Prostate gland (tissue), 2 donors: Measurements from ENCODE around the gene RARRES2. TPM values are rescaled to one million over a fixed set of nuclear protein-coding genes. Genes with fewer than 3 reads are reported as not detected.

Experiments
- DNase-seq: peaks from one replicate; pipeline ENCODE4 v3.0.0-alpha.2; 2019; ENCODE audit warnings: low spot score
- H3K27ac ChIP-seq, 2 donors: fragments of 200-600 bp; sonication (generic); 2 replicates each; pipeline ENCODE4 v1.5.1; 2017 to 2019
- H3K27me3 ChIP-seq: fragments of 200-600 bp; sonication (generic); replicated peaks from 2 replicates; pipeline ENCODE4 v1.5.1; 2019; ENCODE audit not compliant: insufficient read depth
- H3K36me3 ChIP-seq, 2 donors: fragments of 200-600 bp; sonication (generic); 1 replicate in 1 of 2; 2 replicates in 1 of 2; pipeline versions ENCODE4 v1.5.1 to v1.8.1; 2017 to 2019
- H3K4me1 ChIP-seq: fragments of 200-600 bp; sonication (generic); replicated peaks from 2 replicates; pipeline ENCODE4 v1.5.1; 2019
- H3K4me3 ChIP-seq, 2 donors: fragments of 200-600 bp; sonication (generic); 2 replicates each; pipeline ENCODE4 v1.5.1; 2017 to 2019
- H3K9me3 ChIP-seq: fragments of 200-600 bp; sonication (generic); 2 replicates; pipeline ENCODE4 v1.5.1; 2017
- POLR2A ChIP-seq: fragments of 450-650 bp; IDR thresholded peaks from one replicate; pipeline ENCODE4 v1.6.1; 2016; ENCODE audit warnings: antibody characterized with exemption, mild to moderate bottlenecking
- POLR2AphosphoS5 ChIP-seq: sonication (generic); formaldehyde crosslinking; IDR thresholded peaks from one replicate; pipeline ENCODE4 v1.6.1; 2017; ENCODE audit warnings: antibody characterized with exemption
- WGBS: methylation state at CpG from one replicate; pipeline ENCODE4 v1.1.5; 2018; 5-methylcytosine and 5-hydroxymethylcytosine counted together
- intact Hi-C: fragments of 100-400 bp; cut with DNase I; formaldehyde crosslinking; loops from one replicate; pipeline ENCODE4 v1.14.2; 2022
- total RNA-seq, 2 donors: library from RNA; depleted of rRNA; stranded (reverse); fragments of >200 nt; gene quantifications; one replicate each; pipeline ENCODE4 v1.1.0, GENCODE V29; 2016
- TF ChIP-seq, protein P1 (sequence below), 4 experiments: fragments of 200-600 bp in 2 of 4; fragments of 450-650 bp in 2 of 4; sonication (generic) in 2 of 4; IDR thresholded peaks; 1 replicate in 3 of 4; 2 replicates in 1 of 4; pipeline ENCODE4 v1.5.1; 2016 to 2019; ENCODE audit warnings: antibody characterized with exemption in 4 of 4, mild to moderate bottlenecking in 2 of 4, moderate library complexity in 2 of 4

RARRES2 gene
- total RNA-seq, 2 donors from 2014 or later = 98.8 to 99.8 TPM

DNA sequence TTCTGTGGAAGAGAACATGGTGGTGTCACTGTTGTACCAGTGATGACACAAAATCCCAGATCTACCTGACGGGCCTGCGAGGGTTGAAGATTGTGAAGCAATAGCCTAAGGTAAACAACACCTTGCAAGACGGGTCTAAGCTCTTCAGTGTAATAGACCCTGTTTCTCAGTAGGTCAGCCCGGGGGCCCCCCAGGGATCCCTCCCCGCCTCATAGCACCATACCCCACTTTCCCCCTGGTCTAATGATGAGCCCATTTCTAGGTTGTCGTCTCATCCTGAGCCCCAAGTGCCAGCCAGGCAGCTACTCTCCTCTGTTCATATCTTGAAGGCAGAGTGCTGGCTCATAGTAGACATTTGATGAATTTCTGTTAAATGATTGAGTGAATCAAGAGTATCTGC lies 15.5 kb downstream of the RARRES2 start:
- no peak overlapping the region for H3K4me3 ChIP-seq
- no peaks in the 10 kb centered on the region for H3K9me3 ChIP-seq
- no peak for DNase-seq
- intact Hi-C loops = no loop called here
- no peaks in the 10 kb centered on the region for H3K4me1 ChIP-seq
- H3K36me3 ChIP-seq = no peaks in the 10 kb centered on the region
- no peaks in the 10 kb centered on the region for H3K27me3 ChIP-seq
- 82% methylated on average over 6 of the region's 6 CpGs for WGBS
- TF ChIP-seq POLR2AphosphoS5 = no peak
- no peak for TF ChIP-seq POLR2A
- TF ChIP-seq, protein P1, sequence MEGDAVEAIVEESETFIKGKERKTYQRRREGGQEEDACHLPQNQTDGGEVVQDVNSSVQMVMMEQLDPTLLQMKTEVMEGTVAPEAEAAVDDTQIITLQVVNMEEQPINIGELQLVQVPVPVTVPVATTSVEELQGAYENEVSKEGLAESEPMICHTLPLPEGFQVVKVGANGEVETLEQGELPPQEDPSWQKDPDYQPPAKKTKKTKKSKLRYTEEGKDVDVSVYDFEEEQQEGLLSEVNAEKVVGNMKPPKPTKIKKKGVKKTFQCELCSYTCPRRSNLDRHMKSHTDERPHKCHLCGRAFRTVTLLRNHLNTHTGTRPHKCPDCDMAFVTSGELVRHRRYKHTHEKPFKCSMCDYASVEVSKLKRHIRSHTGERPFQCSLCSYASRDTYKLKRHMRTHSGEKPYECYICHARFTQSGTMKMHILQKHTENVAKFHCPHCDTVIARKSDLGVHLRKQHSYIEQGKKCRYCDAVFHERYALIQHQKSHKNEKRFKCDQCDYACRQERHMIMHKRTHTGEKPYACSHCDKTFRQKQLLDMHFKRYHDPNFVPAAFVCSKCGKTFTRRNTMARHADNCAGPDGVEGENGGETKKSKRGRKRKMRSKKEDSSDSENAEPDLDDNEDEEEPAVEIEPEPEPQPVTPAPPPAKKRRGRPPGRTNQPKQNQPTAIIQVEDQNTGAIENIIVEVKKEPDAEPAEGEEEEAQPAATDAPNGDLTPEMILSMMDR (IDR thresholded peaks at IDR 0.05) = no peak
- no peak overlapping the region for H3K27ac ChIP-seq

DNA sequence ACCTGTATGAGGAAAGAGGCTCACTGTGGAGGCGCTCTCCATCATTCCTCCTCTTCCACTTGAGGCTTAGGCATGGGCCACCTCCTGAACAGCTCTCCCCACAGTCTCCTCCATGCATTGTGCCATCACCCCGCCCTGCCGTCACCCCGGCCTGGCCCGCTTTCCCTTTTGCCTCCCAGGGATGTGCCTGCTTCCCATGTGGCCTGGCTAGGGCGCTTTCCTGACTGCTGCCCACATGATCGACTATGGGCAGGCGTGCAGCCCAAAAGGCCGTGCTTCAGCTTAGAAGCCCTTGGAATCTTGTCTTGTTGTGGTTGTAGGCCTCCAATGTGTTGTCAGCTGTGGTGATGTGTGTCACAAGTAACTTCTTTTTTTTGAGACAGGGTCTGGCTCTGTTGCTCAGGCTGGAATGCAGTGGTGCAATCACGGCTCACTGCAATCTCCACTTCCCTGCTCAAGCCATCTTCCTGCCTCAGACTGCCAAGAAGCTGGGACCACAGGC lies 16.3 kb downstream of the RARRES2 start:
- WGBS = 96% methylated on average over 10 of the region's 10 CpGs
- Histone ChIP-seq H3K27me3 (no peaks in the 10 kb centered on the region), H3K36me3 (no peaks in the 10 kb centered on the region), H3K4me3 (no peak overlapping the region), H3K9me3 (no peaks in the 10 kb centered on the region), H3K4me1 (no peaks in the 10 kb centered on the region), H3K27ac (no peak overlapping the region)
- TF ChIP-seq POLR2A (no peak), POLR2AphosphoS5 (no peak)
- TF ChIP-seq, protein P1 (IDR thresholded peaks at IDR 0.05) = no peak
- intact Hi-C loops = no loop called here
- no peak for DNase-seq

DNA sequence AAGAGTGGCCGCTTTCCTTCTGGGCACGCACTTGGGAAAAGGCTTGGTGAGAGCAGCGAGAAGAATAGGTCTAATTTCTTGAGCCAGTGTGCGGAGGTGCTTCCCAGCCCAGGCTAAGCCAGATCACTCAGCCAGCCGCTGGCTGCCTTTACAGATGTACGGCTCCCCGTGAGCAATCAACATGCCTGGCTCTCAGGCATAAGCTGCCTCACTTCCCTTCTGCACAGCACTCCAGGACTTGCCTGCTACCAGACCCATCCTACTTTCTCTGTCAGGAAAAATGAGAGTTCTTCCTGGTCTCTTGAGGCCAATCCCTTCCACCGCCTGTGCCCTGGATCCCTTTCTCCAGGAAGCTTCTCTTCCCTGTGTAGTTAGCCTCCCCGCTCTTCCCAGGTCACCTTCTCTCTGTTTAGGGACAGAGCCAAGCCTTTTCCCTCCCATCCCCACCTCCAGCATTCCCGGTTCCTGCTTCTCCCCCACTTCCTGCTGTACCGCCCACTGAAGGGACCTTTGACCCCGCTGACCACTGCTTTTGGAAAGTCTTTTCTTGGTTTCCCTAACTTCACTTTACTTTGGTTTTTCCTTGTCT lies 17.0 kb downstream of the RARRES2 start:
- 45% methylated on average over 12 of the region's 12 CpGs for WGBS
- DNase-seq = no peak
- TF ChIP-seq, protein P1 (IDR thresholded peaks at IDR 0.05) = no peak
- no peak for TF ChIP-seq POLR2A
- TF ChIP-seq POLR2AphosphoS5 = no peak
- H3K36me3 ChIP-seq = no peaks in the 10 kb centered on the region
- H3K4me1 ChIP-seq = no peaks in the 10 kb centered on the region
- no peaks in the 10 kb centered on the region for H3K9me3 ChIP-seq
- H3K4me3 ChIP-seq = peak overlapping the region in 1 of 2 donors; percentile 84
- peak overlapping the region; percentile 89 to 94 for H3K27ac ChIP-seq
- intact Hi-C loops = no loop called here
- no peaks in the 10 kb centered on the region for H3K27me3 ChIP-seq

DNA sequence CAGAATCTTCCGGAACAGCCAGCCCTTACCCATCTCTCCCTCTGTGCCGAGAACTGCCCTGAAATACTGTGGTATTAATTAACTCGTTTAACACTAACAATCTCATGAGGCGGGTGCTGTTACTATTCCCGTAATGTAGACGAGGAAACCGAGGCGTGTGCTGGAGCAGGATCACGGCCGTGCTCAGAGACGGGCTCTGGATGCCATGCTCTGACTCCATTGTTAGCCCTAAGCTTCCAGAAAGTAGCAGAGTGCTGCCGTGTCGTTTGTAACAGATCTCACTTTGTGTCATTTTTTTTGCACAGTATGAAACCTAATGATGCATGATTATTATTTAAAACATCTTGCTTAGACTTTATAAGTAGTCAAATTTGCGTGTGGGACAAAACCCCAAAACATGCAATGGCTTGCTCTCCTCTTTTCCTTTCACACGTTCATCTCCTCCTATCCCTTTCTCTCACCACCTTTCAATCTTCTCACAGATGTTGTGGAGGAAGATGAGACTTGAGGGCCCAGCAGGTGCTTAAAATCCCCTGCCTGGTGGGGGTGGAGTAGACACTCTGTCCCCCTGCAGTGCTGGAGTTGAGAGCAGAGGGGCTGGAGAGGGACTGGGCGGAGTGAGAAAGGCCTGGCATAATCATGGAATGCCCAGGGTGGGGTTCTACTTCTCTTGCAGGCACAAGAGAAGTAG lies 17.6 kb downstream of the RARRES2 start:
- no peak for DNase-seq
- intact Hi-C loops = no loop called here
- H3K27me3 ChIP-seq = no peaks in the 10 kb centered on the region
- H3K9me3 ChIP-seq = no peaks in the 10 kb centered on the region
- TF ChIP-seq POLR2AphosphoS5 (no peak), POLR2A (no peak)
- TF ChIP-seq, protein P1 (IDR thresholded peaks at IDR 0.05) = no peak
- 11% methylated on average over 16 of the region's 16 CpGs for WGBS
- no peaks in the 10 kb centered on the region for H3K36me3 ChIP-seq
- H3K4me3 ChIP-seq = peak overlapping the region; percentile 74 to 84
- peak overlapping the region; percentile 89 to 94 for H3K27ac ChIP-seq
- H3K4me1 ChIP-seq = no peaks in the 10 kb centered on the region
